ENCODE measurements around the gene CACNA2D1.
"Not testable (repeated sequence)": the region's sequence is repeated elsewhere in the genome, so short reads cannot be mapped to it uniquely, and the experiment has no call there.

The CACNA2D1 gene

GRCh38 chr7:82018226-82018625 is 425.4 kb downstream of the CACNA2D1 start:
- Histone ChIP-seq H3K36me3 (replicated peaks) (no peaks in the 10 kb centered on the region), H3K4me3 (ENCODE audit: low read depth, low read length) (no peak overlapping the region), H3K27ac (no peak overlapping the region), H3K27me3 (replicated peaks) (no peaks in the 10 kb centered on the region)
- no peak for DNase-seq
- no peak for TF ChIP-seq CTCF (IDR thresholded peaks at IDR 0.05; ENCODE audit: low read depth, low read length, missing control alignments)
- in situ Hi-C loops (cut with HindIII; ENCODE audit: low pct_ligation_motif_present, low sequenced_read_pairs): no loop called here

GRCh38 chr7:82017334-82017943 is 426.1 kb downstream of the CACNA2D1 start:
- Histone ChIP-seq H3K36me3 (replicated peaks) (no peaks in the 10 kb centered on the region), H3K27ac (no peak overlapping the region)
- no peak for DNase-seq

GRCh38 chr7:82015751-82016150 is 427.8 kb downstream of the CACNA2D1 start:
- DNase-seq: no peak
- H3K27ac ChIP-seq: no peak overlapping the region
- H3K4me3 ChIP-seq (ENCODE audit: low read depth, low read length): no peak overlapping the region
- in situ Hi-C loops (cut with HindIII; ENCODE audit: low pct_ligation_motif_present, low sequenced_read_pairs): no loop called here
- H3K36me3 ChIP-seq (replicated peaks): peaks cover 2% of the 10 kb centered on the region
- no peak for TF ChIP-seq CTCF (IDR thresholded peaks at IDR 0.05; ENCODE audit: low read depth, low read length, missing control alignments)
- H3K27me3 ChIP-seq (replicated peaks): no peaks in the 10 kb centered on the region

More at GRCh38 chr7:82017334-82017943, 426.1 kb downstream of the CACNA2D1 start:
- peak; percentile 38 for TF ChIP-seq CTCF (IDR thresholded peaks at IDR 0.05; ENCODE audit: low read depth, low read length, missing control alignments)
- Histone ChIP-seq H3K4me3 (ENCODE audit: low read depth, low read length) (no peak overlapping the region), H3K27me3 (replicated peaks) (no peaks in the 10 kb centered on the region)
- in situ Hi-C loops (cut with HindIII; ENCODE audit: low pct_ligation_motif_present, low sequenced_read_pairs): no loop called here

GRCh38 chr7:82014574-82014973 is 429.0 kb downstream of the CACNA2D1 start:
- in situ Hi-C loops (cut with HindIII; ENCODE audit: low pct_ligation_motif_present, low sequenced_read_pairs); H3K27ac ChIP-seq; H3K27me3 ChIP-seq (replicated peaks); H3K4me3 ChIP-seq (ENCODE audit: low read depth, low read length); DNase-seq; H3K36me3 ChIP-seq (replicated peaks): not testable (repeated sequence)

GRCh38 chr7:82012453-82012852 is 431.1 kb downstream of the CACNA2D1 start:
- in situ Hi-C loops (cut with HindIII; ENCODE audit: low pct_ligation_motif_present, low sequenced_read_pairs): no loop called here
- no peak overlapping the region for H3K27ac ChIP-seq
- no peak for DNase-seq
- H3K36me3 ChIP-seq (replicated peaks): peaks cover 4% of the 10 kb centered on the region
- TF ChIP-seq CTCF (IDR thresholded peaks at IDR 0.05; ENCODE audit: low read depth, low read length, missing control alignments): no peak
- H3K4me3 ChIP-seq (ENCODE audit: low read depth, low read length): no peak overlapping the region
- no peaks in the 10 kb centered on the region for H3K27me3 ChIP-seq (replicated peaks)

- Histone ChIP-seq H3K4me3 (ENCODE audit: low read depth, low read length) (no peak overlapping the region), H3K27me3 (replicated peaks) (no peaks in the 10 kb centered on the region), H3K27ac (no peak overlapping the region), H3K36me3 (replicated peaks) (peaks cover 4% of the 10 kb centered on the region)
- in situ Hi-C loops (cut with HindIII; ENCODE audit: low pct_ligation_motif_present, low sequenced_read_pairs): no loop called here
- no peak for DNase-seq
- no peak for TF ChIP-seq CTCF (IDR thresholded peaks at IDR 0.05; ENCODE audit: low read depth, low read length, missing control alignments)
Observed at GRCh38 chr7:82010416-82010815, 433.2 kb downstream of the CACNA2D1 start.
